Activated CD4-positive, alpha-beta T cell treated with anti-CD3 and anti-CD28 coated beads, Interleukin-10, Interleukin-2, amounts not matched to agents 100 ng/mL and 50 ng/mL, durations not matched to agents 16 hours and 8 hours (primary cell): Measurements from ENCODE around the gene KIF25.

Experiments
- DNase-seq: peaks from one replicate; pipeline ENCODE4 v3.0.0-alpha.2; 2020

The KIF25 gene

GRCh38 chr6:168039301-168039700 is 41.8 kb downstream of the KIF25 start:
- no peak for DNase-seq

DNA sequence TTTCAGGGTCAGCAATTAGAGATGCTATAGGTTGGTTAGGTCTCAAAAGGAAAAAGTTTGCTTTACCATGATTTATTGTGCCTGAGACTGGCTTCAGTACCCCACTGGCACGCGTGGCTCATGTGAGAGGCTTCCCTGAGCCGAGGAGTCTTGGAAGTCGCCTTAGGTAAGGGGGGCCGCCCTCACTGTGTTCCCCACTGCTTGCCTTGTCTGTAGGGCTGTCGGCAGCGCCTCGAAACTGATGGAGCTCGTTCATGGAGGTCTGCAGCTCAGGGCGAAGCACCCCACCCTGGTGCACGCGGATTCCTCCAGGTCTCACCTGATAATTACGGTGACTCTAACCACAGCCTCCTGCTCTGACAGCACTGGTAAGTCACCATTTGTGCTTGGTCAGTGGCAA is 42.4 kb downstream of the KIF25 start:
- no peak for DNase-seq

- DNase-seq = no peak
Observed at GRCh38 chr6:168040856-168041496, 43.5 kb downstream of the KIF25 start.

DNA sequence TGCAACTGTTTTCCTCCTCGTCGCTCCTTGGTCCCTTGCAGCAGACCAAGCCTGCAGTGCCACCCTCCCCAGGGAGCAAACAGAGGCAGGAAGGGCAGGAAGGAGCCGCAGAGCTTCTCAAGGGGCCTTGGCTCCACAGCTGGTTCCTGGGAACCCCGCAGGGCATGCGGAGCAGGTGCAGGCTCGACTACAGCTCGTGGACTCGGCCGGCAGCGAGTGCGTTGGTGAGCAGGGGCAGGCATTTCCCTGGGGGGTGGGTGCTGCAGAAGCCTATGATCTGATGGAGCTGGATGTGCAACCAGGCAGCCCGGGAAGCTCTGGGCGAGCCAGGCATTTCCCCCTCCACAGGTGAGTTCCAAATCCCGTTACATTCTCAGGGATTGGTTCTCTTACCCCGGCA is 44.5 kb downstream of the KIF25 start:
- no peak for DNase-seq

DNA sequence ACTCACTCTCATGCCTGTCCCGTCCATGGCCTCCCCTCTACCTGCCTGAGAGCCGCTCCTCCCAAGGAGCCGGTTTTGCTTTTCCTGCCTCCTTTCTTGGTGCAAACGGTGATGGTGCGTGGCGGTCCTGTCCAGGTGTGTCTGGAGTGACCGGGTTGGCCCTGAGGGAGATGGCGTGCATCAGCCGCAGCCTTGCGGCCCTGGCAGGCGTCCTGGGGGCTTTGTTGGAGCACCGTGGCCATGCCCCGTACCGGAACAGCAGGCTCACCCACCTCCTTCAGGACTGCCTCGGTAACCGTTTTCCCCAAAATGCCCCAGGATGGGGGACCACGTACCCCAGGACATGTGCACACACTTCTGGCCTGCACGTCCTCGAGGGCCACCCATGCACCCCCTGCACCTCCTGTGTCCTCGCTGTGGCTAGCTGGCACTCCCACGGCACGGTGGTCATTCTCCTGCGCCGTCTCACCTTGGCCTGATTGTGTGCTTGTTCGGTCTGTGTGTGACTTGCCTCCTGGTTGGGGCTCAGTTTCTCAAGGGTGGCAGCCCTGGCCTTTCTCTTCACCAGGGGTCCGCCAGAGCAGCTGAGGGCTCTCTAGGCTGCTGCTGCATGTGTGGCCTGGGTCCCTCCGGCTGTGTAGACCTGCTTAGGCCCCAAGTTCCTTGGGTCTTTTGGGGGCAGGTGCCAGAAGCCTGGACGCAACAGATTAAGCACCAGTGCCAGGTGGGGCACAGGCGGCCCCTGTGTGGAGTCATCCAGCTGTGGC is 45.1 kb downstream of the KIF25 start:
- no peak for DNase-seq

- DNase-seq = no peak
Observed at GRCh38 chr6:168043193-168043847, 45.8 kb downstream of the KIF25 start.

DNA sequence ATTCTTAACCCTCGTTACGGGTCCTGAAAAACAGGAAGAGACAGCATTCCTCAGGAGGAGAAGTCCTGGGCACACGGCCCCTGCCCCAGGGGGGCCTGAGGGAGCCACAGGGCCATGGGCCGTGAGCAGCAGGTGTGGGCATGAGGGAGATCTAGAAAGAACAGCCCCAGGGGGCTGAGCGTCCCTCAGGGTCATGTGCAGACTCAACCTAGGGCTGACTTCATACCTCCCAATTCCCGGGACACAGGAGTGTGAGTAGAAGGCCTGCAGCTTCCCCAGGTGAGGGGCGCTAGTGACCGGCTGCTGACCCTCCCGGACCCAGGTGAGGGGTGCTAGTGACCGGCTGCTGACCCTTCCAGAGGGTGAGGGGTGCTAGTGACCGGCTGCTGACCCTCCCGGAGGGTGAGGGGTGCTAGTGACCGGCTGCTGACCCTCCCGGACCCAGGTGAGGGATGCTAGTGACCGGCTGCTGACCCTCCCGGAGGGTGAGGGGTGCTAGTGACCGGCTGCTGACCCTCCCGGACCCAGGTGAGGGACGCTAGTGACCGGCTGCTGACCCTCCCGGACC is 46.5 kb downstream of the KIF25 start:
- no peak for DNase-seq

GRCh38 chr6:168044521-168045130 is 47.2 kb downstream of the KIF25 start:
- no peak for DNase-seq

DNA sequence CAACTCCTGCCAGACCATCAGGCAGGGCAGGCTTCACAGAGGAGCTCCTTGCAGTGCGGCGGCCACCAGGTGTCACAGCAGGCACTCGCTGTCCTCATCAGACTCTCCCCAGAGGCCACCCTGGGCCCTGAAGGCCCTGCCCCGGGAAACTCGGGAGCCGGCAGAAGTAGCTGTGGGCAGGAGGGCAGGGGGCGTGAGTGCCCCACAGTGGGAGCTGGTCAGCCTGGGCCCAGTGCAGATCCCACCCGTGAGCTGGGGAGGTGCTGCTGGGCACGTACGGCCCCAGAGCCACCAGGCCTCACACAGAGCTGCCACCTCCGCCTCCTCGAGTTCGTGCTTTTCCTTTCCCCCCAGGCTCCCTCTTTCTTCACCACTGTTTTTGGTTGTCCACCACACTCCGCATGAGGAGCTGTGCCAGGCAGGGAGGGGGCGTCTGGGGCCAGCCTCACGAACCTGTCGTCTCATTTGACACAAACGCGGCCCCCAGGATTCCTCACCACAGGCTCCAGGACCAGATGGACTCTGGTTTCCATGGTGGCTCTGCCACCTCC is 47.7 kb downstream of the KIF25 start:
- DNase-seq = no peak

- no peak for DNase-seq
Observed at GRCh38 chr6:168045706-168046620, 48.5 kb downstream of the KIF25 start.

- DNase-seq = no peak
Observed at GRCh38 chr6:168046696-168047095, 49.2 kb downstream of the KIF25 start.

DNA sequence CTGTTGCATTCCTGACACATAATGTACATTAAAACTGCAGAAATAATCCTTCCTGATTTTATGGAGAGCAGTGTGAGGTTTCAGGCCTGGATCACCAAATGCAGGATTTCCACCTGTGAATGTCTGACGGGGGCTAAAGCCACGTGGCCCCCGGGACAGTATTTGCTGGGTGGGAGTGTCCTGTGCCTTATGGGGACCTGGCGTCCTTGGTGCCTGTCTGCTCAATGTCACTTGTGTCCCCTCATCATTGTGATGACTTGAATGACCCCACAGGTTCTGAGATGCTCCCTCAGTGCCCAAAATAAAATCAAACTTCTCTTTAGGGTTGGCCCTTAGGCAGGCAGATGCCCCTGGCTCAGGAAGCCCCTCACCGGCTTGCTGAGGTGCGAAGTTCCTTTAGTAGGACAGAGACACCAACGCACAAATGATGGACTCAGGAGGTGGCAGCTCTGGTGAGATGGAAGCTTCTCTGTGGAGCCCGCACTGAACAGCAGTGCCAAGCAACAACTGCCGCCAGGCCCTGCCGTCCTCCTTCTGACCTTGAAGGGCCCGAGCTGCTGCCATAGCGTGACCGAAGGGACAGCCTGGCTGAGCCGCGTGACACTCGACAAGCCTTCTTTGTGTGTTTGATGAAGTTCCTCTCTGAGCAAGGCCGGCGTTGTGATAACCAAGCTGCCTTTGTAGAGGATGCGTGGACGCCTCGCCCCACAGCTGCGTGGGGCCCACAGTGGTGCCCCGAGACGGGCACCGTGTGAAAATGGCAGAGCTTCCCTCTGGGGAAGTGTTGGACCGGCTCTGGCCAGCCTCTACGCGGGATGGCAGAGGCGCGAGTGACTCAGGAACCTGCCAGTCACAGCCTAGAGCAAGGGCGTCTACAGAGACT is 50.6 kb downstream of the KIF25 start:
- no peak for DNase-seq

DNA sequence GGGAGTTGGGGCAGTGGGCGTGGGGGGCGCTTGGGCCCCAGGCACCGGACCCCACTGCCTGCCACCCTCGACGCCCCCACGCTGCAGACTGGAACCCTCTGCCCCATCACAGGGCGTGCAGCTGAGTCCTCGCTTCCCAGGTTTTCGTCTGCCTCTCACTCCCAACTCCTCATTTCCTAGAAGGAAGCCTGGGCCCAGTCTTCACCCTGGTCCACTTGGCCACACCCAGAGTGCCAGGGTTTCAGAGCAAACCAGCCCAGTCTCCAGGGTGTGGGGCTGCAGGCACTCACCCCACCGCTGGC is 51.2 kb downstream of the KIF25 start:
- DNase-seq = no peak

DNA sequence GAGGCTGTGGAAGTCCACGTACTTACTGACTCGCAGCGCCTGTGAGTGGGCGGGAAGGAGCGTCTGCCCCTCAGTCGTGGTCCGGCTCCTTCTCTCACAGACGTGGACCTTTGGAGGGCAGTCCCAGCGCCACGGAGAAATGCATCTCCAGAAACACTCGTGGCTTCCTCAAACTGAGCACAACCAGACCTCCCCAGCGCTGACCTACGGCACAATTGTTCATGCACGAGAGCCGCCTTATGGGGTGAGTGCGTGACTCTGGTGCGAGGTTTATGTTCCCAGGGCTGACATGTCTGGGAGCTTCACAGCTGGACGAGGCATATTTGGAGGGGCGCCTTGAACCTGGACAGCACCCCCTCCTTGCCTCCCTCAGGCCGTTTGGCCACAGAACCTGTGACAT is 51.8 kb downstream of the KIF25 start:
- no peak for DNase-seq

GRCh38 chr6:168049706-168050224 is 52.3 kb downstream of the KIF25 start:
- no peak for DNase-seq

DNA sequence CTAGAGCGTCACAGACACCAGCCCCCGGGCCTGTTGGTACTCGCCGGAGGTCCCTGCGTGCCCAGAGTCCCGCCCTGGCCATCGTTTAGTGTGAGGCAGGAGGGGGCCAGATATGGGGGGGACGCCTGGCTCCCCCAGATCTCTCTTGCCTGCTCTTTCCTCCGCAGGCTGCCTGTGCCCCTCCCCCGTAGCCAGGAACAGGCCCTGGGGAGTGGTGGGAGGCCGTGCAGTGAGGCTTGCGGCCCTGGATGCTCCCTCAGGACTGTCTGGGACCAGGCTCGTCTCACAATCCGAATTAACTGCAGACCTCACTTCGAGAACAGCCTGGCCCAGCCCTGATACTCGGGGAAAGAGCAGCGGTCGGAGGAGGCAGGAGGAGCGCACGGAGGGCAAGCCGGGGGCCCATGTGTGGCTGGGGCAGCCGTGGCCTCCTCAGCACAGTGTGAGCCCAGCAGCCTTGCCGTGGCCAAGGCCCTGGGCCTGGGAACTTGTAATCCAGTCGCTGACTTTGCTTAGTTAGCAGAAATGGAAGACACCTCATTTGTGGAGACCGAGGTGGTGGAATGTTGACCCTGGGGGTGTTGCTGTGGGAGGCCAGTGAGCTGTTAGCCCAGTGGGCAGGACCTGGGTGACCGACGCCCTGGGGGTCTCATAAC is 52.9 kb downstream of the KIF25 start:
- no peak for DNase-seq

- DNase-seq = no peak
Observed at GRCh38 chr6:168050881-168051586, 53.6 kb downstream of the KIF25 start.

DNA sequence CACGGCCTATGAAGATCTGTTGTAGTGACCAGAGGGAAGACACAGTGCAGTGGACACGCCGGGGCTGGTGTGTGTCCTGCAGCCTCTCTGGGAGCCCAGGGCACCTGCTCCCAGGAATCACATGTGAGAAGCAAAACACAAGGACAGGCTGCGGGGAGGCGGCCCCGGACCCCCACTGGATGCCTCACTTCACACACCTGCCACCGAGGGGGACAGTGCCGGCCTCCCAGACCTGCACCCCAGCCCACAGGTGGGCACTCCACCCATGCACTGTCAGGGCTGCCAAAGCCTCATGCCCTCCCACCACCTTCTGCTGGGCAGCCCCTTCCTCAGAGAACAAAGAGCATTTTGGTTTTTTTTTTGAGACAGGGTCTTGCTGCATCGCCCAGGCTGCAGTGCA is 54.2 kb downstream of the KIF25 start:
- DNase-seq = no peak

DNA sequence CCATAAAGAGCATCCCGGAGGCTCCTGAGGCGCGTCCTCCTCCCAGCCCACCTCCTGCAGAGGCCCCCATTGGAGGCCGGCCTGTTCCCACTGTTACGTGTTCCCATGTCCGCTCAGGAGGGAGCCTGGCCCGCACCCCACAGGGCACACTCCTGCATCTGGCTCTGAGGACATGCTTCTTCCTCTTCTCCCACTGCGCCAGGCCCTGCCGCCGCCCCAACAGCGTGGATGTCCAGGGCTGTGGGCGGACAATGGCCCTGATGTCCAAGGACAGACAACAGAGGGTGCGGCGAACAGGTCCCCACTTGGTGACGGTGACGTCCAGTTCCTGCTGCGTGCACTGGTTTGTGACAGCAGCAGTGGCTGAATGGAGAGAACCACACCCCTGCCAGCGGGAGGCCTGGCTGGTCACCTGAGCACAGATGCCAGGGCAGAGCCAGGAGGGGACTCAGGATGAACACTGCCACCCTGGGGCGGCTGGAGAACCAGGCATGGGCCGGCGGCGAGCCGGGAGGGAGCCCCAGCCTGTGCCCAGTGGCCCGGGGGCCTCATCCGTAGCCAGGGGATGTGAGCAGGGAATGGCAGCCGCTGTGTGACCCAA is 54.9 kb downstream of the KIF25 start:
- DNase-seq = no peak
